ENCODE data around the gene FAM193A.

The FAM193A gene

GRCh38 chr4:2647403-2648158 lies 111.1 kb downstream of the FAM193A start:
- POLR2A ChIA-PET (ENCODE audit: low non-redundant PET): no interaction called here
- DNase-seq (ENCODE audit: low spot score): no peak
- no peak overlapping the region for H3K27ac ChIP-seq
- no peak for TF ChIP-seq CTCF (conservative IDR thresholded peaks at IDR 0.05; ENCODE audit: low read depth)
- CTCF ChIA-PET: no interaction called here

- TF ChIP-seq CTCF (conservative IDR thresholded peaks at IDR 0.05; ENCODE audit: low read depth): no peak
- ChIA-PET CTCF (no interaction called here), POLR2A (ENCODE audit: low non-redundant PET) (no interaction called here)
- no peak overlapping the region for H3K27ac ChIP-seq
- no peak for DNase-seq (ENCODE audit: low spot score)
Measured at GRCh38 chr4:2648159-2648814, 111.8 kb downstream of the FAM193A start.

GRCh38 chr4:2649604-2650114 lies 113.2 kb downstream of the FAM193A start:
- ChIA-PET POLR2A (ENCODE audit: low non-redundant PET) (no interaction called here), CTCF (no interaction called here)
- DNase-seq (ENCODE audit: low spot score): no peak
- TF ChIP-seq CTCF (conservative IDR thresholded peaks at IDR 0.05; ENCODE audit: low read depth): no peak
- H3K27ac ChIP-seq: no peak overlapping the region

GRCh38 chr4:2650276-2650675 lies 113.8 kb downstream of the FAM193A start:
- ChIA-PET CTCF (no interaction called here), POLR2A (ENCODE audit: low non-redundant PET) (no interaction called here)
- no peak for TF ChIP-seq CTCF (conservative IDR thresholded peaks at IDR 0.05; ENCODE audit: low read depth)
- H3K27ac ChIP-seq: no peak overlapping the region
- no peak for DNase-seq (ENCODE audit: low spot score)

- POLR2A ChIA-PET (ENCODE audit: low non-redundant PET): no interaction called here
- DNase-seq (ENCODE audit: low spot score): no peak
- CTCF ChIA-PET: no interaction called here
- TF ChIP-seq CTCF (conservative IDR thresholded peaks at IDR 0.05; ENCODE audit: low read depth): no peak
- H3K27ac ChIP-seq: no peak overlapping the region
Measured at GRCh38 chr4:2651546-2651945, 115.1 kb downstream of the FAM193A start.

GRCh38 chr4:2651998-2652397 lies 115.6 kb downstream of the FAM193A start:
- ChIA-PET CTCF (no interaction called here), POLR2A (ENCODE audit: low non-redundant PET) (no interaction called here)
- DNase-seq (ENCODE audit: low spot score): no peak
- TF ChIP-seq CTCF (conservative IDR thresholded peaks at IDR 0.05; ENCODE audit: low read depth): no peak
- H3K27ac ChIP-seq: no peak overlapping the region
